ENCODE measurements around the gene MYO1D. TPM values are rescaled to one million over a fixed set of nuclear protein-coding genes. Genes with fewer than 3 reads are reported as not detected.

MYO1D gene
- total RNA-seq, 1 experiment from 2014 or later, result 206 TPM

GRCh38 chr17:32549559-32549958 is 327.4 kb downstream of the MYO1D start:
- DNase-seq, result no peak
- Histone ChIP-seq H3K4me1 (no peaks in the 10 kb centered on the region), H3K27me3 (replicated peaks; ENCODE audit: control insufficient read depth, insufficient read depth, low read length) (no peaks in the 10 kb centered on the region), H3K36me3 (ENCODE audit: control insufficient read depth, insufficient read depth, low read length) (no peaks in the 10 kb centered on the region), H3K4me3 (ENCODE audit: low read depth, low read length) (no peak overlapping the region), H3K9me3 (no peaks in the 10 kb centered on the region)
- TF ChIP-seq CTCF (IDR thresholded peaks at IDR 0.05; ENCODE audit: insufficient read depth in 1 of 2, low read depth in 1 of 2, low read length in 1 of 2, severe bottlenecking in 1 of 2, unreplicated experiment in 1 of 2), result no peak
- H3K27me3 Mint-ChIP-seq (ENCODE audit: insufficient read depth, unreplicated experiment), result no peaks in the 10 kb centered on the region
- H3K4me1 Mint-ChIP-seq (ENCODE audit: low read depth, unreplicated experiment), result no peaks in the 10 kb centered on the region
- POLR2A ChIA-PET, result no interaction called here
- no TSS peak for BruUV-seq (replicated peaks)
- H3K27ac Mint-ChIP-seq (ENCODE audit: unreplicated experiment), result no peak overlapping the region
- peaks cover 39% of the 10 kb centered on the region for H3K36me3 Mint-ChIP-seq (ENCODE audit: insufficient read depth, unreplicated experiment)
- intact Hi-C loops (cut with micrococcal nuclease; ENCODE audit: unreplicated experiment), result no loop called here
- H3K9me3 Mint-ChIP-seq (ENCODE audit: unreplicated experiment), result no peaks in the 10 kb centered on the region
- CTCF ChIA-PET, result no interaction called here
- no peak overlapping the region for H3K4me3 Mint-ChIP-seq (ENCODE audit: unreplicated experiment)

DNA sequence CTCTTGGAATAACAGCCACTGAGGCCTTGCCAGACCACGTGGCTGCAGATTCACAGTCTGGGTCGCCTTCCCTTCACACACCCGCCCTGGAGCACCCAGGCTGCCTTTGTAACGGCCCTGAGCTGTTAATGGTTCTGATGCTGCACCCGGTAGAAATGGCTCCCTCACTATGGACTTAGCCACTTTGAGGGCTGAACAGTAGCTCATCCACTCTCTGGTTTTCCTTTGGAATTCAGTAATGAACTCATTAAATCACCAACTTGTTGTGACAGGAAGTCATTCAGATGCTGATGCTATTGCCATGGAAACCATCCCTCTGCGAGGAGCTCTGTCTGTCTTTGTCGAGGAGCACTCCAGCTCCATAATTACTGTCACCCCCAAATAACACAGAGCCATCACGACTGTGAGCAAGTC is 330.9 kb downstream of the MYO1D start:
- no peak overlapping the region for H3K27ac Mint-ChIP-seq (ENCODE audit: unreplicated experiment)
- TF ChIP-seq CTCF (IDR thresholded peaks at IDR 0.05; ENCODE audit: insufficient read depth in 1 of 2, low read depth in 1 of 2, low read length in 1 of 2, severe bottlenecking in 1 of 2, unreplicated experiment in 1 of 2), result no peak
- no peak for DNase-seq
- no peaks in the 10 kb centered on the region for H3K27me3 Mint-ChIP-seq (ENCODE audit: insufficient read depth, unreplicated experiment)
- no peak overlapping the region for H3K4me3 ChIP-seq (ENCODE audit: low read depth, low read length)
- no peaks in the 10 kb centered on the region for H3K9me3 Mint-ChIP-seq (ENCODE audit: unreplicated experiment)
- ChIA-PET POLR2A (no interaction called here), CTCF (no interaction called here)
- H3K36me3 Mint-ChIP-seq (ENCODE audit: insufficient read depth, unreplicated experiment), result peaks cover 49% of the 10 kb centered on the region
- no peaks in the 10 kb centered on the region for H3K4me1 ChIP-seq
- BruUV-seq (replicated peaks), result no TSS peak
- no peaks in the 10 kb centered on the region for H3K27me3 ChIP-seq (replicated peaks; ENCODE audit: control insufficient read depth, insufficient read depth, low read length)
- intact Hi-C loops (cut with micrococcal nuclease; ENCODE audit: unreplicated experiment), result no loop called here
- no peaks in the 10 kb centered on the region for H3K9me3 ChIP-seq
- H3K4me1 Mint-ChIP-seq (ENCODE audit: low read depth, unreplicated experiment), result no peaks in the 10 kb centered on the region
- no peaks in the 10 kb centered on the region for H3K36me3 ChIP-seq (ENCODE audit: control insufficient read depth, insufficient read depth, low read length)
- no peak overlapping the region for H3K4me3 Mint-ChIP-seq (ENCODE audit: unreplicated experiment)

- no peak for TF ChIP-seq CTCF (IDR thresholded peaks at IDR 0.05; ENCODE audit: insufficient read depth in 1 of 2, low read depth in 1 of 2, low read length in 1 of 2, severe bottlenecking in 1 of 2, unreplicated experiment in 1 of 2)
Observed at GRCh38 chr17:32542186-32542585, 334.7 kb downstream of the MYO1D start.

More at GRCh38 chr17:32542186-32542585, 334.7 kb downstream of the MYO1D start:
- Mint-ChIP-seq H3K9me3 (ENCODE audit: unreplicated experiment) (peaks cover 8% of the 10 kb centered on the region), H3K27me3 (ENCODE audit: insufficient read depth, unreplicated experiment) (no peaks in the 10 kb centered on the region), H3K4me3 (ENCODE audit: unreplicated experiment) (no peak overlapping the region), H3K4me1 (ENCODE audit: low read depth, unreplicated experiment) (no peaks in the 10 kb centered on the region), H3K27ac (ENCODE audit: unreplicated experiment) (no peak overlapping the region), H3K36me3 (ENCODE audit: insufficient read depth, unreplicated experiment) (peaks cover 43% of the 10 kb centered on the region)
- no peaks in the 10 kb centered on the region; the same call in 1 of the 2 replicates for H3K36me3 ChIP-seq (ENCODE audit: control insufficient read depth, insufficient read depth, low read length)
- POLR2A ChIA-PET, result no interaction called here
- no peaks in the 10 kb centered on the region for H3K9me3 ChIP-seq
- H3K4me3 ChIP-seq (ENCODE audit: low read depth, low read length), result no peak overlapping the region
- no peak for DNase-seq
- CTCF ChIA-PET, result no interaction called here
- H3K27me3 ChIP-seq (replicated peaks; ENCODE audit: control insufficient read depth, insufficient read depth, low read length), result no peaks in the 10 kb centered on the region
- no TSS peak for BruUV-seq (replicated peaks)
- H3K4me1 ChIP-seq, result no peaks in the 10 kb centered on the region
- intact Hi-C loops (cut with micrococcal nuclease; ENCODE audit: unreplicated experiment), result no loop called here
